NCI-H2107 treated with DMSO at 0.1 percent for 48 hours (cell line): Measurements from ENCODE around the gene PROK1.
"Not testable (repeated sequence)": the region's sequence is repeated elsewhere in the genome, so short reads cannot be mapped to it uniquely, and the experiment has no call there.

Source experiments
- DNase-seq: peaks from one replicate; lab custom pipeline; 2025; ENCODE audit not compliant: unreplicated experiment; lab: John Stamatoyannopoulos, UW

PROK1 gene

DNA sequence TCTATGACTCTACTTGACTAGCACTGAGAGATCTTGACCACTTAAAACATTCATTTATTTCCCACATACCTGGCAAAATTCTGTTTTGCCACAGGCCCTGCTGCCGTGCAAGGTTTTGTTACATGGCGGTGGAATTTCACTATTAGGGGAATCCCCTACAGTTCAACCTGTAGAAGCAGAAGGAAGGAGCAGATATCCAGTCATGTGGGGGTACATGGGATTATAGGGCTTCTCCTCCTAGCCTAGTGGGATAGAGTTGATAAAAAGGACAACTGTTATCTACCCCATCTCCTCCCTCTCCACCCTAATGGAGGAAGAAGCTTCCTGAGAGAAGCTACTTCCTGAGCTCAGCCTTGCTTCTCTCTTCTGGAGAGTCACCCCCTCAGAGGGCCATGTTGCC is 17.7 kb upstream of the PROK1 start:
- DNase-seq, result no peak

DNA sequence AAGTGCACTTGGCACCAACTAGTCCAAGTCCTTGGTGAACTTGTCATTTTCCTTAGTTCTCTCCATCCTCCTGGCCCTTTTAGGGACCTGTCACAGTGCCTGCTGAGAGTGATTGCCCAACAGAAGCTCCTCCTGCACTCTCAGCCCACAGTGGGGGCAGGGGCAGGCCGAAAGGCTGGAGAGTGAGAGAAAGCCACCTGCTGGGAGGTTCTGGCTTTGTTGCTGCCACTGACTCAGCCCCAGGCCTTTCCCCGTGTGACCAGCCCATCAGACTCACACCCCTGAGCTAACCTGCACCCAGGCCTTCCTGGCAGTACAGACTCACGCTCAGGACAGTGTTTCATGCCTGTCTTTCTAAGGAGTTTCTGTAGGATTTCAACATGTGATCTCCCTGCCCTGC is 17.1 kb upstream of the PROK1 start:
- DNase-seq, result no peak

DNA sequence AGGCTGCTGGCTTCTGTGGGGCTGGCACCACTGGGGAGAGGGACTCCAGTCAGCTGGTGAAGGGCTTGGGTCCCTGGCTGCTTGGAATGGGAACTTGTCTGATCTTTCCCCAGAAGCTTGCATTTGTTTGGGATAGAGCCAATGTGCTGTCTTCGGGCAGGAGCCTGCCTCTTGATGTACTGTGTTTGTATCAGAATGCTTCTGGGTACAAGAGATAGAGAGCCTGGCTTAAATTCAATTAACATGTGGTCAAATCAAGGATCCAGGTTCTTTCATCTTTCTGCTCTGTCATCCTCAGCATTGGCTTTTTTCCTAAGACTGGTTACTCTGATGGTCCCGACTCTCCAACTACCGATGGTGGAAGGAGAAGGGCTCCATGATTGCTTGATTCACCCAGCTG is 16.0 kb upstream of the PROK1 start:
- no peak for DNase-seq

DNA sequence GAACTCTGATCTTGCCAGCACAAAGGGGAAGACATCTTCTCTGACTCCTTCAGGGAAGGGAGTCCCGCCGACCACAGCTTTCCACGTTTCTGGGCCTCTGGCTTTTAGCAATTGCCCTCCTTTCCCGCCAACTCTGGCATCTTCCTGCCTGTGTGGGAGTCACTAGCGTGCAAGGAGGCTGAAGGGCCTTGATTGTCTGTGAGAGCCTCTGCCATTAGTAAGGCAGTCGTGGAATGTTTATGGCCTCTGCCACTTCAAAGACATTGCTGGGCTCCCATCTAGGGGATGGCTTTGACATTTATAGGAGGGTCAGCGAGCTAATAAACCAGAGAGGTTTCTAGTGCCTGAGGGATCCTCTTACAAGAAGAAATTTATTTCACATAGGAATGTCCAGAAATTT is 14.3 kb upstream of the PROK1 start:
- DNase-seq, result no peak

DNA sequence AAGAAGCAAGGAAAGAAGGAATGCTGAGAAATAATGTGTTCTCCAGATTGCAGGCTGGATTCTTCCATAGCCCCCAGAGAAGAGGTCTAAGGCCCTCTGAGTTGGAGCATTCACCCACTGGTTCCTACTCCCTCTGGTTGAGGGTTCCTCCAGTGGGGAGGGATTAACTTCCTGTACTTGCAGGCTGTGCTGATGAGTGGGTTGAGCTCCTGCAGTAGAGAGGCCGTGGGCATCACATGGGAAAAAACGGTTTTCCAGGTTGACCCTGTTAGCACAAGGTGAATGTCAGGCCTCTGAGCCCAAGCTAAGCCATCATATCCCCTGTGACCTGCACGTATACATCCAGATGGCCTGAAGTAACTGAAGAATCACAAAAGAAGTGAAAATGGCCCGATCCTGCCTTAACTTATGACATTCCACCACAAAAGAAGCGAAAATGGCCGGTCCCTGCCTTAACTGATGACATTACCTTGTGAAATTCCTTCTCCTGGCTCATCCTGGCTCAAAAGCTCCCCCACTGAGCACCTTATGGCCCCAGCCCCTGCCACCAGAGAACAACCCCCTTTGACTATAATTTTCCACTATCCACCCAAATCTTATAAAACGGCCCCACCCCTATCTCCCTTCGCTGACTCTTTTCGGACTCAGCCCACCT is 13.2 kb upstream of the PROK1 start:
- DNase-seq, result not testable (repeated sequence)

DNA sequence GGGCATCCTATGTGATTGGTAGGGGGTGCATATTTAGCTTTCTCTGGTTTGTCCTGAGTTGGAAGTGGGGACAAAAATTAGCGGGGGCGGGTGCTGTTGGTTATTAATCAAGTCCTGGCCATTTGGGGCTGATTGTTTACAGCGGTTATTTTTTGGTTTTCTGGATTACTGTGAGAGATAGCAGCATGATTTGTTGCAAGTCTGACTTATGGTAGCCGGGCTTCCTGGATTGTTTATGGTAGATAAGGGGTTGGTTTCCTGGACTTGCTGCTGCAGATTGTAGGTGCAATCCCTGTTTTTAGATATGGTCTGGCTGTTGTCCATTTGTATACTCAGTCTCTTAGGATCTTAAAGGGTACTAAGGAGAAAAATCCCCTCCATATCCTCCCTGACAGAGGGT is 12.1 kb upstream of the PROK1 start:
- DNase-seq, result no peak

DNA sequence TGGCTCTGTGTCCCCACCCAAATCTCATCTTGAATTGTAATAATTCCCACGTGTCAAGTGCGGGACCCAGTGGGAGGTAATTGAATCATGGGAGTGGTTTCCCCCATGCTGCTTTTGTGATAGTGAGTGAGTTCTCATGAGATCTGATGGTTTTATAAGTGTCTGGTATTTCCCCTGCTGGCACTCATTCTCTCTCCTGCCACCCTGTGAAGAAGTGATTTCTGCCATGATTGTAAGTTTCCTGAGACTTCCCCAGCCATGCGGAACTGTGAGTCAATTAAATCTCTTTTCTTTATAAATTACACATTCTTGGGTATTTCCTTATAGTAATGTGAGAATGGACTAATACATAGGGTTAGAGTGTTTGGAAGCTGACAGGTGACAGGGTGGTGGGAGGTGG is 11.1 kb upstream of the PROK1 start:
- not testable (repeated sequence) for DNase-seq

DNA sequence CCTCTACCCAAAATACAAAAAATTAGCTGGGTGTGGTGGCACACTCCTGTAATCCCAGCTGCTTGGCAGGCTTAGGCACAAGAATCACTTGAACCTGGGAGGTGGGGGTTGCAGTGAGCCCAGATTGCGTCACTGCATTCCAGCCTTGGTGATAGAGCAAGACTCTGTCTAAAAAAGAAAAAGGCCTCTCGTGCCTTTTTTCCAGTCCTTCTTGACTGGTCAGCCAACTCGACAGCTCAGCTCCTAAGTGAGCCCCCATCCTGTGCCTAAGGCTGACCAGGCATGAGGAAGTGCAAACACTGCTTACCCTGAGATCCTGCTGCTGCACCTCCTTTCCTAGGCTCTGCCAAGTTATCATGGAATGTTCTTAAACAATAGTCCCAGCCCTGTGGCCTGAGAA is 10.1 kb upstream of the PROK1 start:
- DNase-seq, result no peak

DNA sequence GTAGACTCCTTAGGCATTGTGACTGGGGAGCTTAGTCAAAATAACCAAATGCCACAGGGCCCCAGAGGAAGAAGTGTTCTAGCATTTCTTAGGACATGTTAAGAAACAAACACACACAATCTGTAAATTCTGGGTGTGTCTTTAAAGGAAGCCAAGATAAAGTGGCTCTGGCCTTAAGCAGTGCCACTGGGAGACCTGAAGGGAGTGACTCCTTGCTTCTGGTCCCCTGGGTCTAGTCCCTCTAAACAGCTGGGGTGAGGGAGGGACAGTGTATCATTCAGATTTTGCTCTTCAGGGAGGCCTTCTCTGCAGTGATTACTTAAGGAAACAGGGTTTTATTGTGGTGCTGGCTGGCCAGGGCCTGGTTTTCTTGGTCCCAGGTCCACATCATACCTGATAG is 9.1 kb upstream of the PROK1 start:
- no peak for DNase-seq

DNA sequence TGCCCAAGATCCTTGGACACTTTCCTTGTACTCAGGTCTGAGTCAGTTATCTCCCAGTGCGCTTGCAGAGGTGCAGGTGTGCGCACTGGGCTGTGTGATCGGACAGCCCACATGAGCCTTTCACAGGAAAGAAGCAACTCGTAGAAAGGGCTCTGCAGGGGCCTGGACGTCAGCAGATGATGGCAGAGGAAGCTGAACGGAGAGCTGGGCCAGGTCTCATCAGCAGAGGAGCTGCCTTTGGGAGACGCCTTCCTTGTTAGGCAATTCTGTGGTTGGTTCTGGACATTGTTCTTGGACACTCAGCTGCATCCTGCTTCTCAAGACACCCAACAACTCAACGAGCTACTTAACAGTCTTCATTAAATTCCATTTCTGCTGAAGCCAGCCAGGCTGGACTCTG is 7.5 kb upstream of the PROK1 start:
- no peak for DNase-seq

DNA sequence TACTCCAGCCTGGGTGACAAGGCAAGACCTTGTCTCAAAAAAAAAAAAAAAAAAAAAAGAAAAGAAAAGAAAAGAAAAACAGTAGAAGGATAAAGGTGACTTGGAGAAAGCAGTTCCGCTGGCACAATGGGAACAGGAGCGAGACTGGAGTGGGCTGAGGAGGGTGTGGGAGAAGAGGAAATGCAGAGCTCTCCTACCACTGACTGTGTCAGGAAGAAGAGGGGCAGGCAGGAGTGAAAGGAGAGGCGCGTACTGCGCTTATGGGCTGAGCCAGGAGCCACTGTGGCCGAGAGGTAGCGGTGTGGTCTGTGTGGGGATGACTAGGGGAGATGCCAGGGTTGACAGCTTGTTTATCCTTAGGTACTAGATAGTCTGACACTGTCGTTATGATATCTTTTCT is 6.4 kb upstream of the PROK1 start:
- DNase-seq, result no peak

DNA sequence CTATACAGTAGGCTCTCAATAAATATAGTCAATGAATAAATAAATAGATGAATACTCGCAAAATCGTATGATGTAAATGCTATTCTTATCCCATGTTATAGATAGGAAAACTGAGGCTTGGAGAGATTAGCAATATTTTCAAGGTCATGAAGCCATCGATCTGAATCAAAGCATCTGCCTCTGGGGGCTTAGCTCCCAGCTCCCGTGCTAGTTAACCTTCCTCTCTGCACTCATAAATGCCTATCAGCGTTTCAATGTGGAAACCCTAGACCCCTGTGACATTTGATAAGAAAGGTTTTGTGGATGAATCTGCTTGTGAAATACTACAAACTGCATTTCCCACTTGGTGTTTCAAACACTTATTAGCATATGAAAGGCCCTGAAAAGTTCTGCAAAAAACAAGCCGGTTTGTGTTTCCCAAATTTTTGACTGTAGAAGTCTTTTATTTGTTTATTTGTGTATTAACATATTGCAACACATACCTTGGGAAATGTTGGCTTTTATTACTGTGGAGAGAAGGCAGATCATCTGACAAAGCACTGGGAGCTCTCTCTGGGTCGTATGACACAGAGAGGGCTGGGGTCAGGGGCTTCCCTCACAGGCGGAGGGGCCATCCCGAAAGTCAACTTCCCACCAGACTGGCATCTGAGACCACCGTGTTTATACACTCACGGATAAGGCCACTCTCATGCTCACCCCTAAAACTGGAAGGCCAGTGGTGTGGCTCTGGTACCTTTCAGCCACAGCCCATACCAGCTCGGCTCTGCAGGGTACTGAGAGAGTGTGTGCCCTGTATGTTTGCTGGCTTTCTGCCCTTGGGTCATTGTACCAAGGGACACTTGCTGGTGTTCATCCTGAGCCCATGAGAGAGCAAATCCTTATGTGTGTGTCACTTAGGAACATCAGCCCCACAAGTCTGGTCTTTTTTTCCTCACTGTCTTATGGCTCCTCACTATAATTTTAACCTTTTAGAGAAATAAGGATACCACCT is 993 bp upstream of the PROK1 start:
- peak; percentile 11 for DNase-seq

DNA sequence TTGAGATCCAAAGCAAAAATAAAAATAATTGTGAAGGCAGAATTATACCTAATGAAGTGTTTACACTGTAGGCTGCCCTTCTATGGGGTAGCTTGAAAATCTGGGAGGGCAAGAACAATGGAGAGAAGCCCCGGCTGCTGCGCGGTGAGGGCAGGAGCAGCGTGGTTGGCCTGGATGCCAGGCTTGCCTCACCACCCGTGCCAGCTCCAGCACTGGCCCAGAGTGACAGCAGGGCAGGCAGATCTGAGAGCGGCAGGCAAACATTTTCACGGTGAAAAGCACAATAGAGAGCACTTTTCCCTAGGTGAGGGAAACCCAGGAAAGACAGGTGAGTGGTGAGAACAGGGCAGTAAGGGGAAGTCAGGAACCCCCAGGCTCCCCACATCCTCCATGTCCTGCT is 1.4 kb downstream of the PROK1 start:
- DNase-seq, result no peak

DNA sequence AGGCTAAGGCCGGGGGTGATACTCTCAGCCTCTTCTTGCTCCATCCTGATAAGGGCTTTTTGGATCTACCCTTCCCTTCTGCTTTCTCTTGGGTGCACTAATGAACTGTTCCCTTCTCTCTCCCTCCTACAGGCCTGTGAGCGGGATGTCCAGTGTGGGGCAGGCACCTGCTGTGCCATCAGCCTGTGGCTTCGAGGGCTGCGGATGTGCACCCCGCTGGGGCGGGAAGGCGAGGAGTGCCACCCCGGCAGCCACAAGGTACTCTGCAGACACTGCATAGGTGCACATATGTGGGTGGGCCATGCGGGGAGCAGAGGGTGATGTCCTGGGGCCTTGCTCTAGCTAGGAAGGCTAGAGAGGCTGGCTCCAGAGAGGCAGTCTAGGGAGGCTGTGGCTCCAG is 2.9 kb downstream of the PROK1 start:
- DNase-seq, result no peak

DNA sequence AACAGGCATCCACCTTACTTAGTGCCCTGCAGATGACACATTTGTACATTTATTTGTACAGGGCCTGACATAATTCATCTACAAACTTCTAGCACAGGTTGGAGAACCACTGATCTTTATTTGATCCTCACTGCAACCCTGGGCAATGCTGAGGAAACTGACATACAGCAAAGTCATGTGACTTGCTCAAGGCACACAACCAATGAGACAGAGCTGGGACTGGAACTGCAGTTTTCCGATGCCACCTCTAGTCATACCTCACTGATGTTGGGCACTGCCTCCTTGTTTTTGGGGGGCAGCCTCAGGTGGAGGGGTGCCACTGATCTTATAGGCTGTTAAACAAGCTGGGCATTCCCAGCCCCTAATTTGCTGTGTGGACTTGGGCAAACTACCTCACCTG is 3.4 kb downstream of the PROK1 start:
- no peak for DNase-seq

DNA sequence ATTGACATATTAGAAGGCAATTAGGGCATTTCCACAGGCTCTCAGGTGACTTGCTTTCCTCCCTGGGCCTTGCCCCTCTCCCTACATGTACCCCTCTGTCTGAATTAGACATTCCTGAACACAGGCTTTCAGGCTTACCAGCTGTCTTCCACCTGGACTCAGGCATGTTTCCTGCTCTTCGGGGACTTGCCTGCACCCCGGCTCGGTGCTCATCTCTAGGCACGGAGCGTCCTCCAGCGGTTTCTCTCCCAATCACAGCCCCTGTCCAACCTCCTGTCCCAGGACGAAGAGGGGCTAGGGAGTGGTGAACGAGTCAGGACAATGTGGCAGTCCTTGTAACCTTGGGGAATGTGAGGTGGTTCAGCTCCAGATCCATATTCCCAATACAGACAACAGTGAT is 4.2 kb downstream of the PROK1 start:
- DNase-seq, result no peak

DNA sequence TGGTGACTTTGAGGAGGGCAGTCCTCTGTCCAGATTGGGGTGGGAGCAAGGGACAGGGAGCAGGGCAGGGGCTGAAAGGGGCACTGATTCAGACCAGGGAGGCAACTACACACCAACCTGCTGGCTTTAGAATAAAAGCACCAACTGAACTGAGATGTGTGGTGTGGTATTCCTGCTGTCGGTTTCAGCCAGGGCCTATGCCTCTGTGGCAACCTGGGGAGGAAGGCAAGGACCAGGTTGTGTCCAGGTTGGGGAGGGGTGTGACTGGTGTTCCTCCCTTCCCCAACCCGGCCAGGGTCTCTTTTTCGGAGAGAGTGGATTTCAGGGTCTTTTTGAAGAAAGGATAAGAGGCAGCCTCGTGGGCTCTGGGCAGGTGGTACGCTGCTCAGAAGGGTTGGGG is 6.3 kb downstream of the PROK1 start:
- no peak for DNase-seq

DNA sequence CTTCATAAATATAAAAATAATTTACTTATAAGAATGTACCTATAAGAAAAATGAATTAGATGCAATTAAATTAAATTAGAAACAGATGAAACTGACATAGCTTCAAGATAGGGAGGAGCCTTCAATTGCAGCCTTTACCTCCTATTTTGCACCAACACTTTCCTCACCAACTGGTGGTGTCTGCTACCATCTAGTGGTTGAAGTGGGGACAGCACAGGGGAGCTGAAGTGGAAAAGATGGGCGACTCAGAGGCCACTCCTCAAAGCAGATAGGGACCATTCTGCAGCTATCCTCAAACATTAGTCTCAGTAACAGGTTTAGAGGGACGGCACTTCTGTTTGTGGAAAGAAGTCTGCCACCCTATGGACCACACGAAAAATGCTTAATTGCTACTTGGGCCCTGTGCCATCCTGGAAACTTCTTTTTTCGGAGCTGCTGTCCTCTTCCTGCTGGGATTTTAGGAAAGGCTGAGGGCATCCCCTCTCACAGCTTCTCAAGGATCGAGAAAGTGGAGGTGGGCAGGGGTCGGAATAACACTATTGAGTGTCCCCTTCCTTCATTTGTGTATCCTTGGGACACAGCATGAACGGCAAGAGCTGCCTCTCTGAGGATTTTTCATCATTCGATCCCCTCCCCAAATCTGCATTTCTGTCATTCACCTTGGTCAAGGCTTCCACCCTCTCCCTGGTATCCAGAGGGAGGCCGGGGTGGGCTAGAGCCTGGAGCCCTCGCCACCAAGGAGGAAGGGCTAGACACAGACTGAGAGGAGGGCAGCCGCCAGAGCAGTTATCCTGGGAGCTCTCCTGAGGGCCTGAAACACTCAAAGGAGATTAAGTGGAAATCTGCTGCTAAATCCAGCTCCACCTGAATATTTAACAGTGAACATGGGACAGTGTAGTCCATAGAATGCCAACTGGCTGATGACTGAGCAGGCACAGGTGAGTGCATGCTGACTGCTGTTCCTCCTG is 9.6 kb downstream of the PROK1 start:
- DNase-seq, result peak; percentile 74

DNA sequence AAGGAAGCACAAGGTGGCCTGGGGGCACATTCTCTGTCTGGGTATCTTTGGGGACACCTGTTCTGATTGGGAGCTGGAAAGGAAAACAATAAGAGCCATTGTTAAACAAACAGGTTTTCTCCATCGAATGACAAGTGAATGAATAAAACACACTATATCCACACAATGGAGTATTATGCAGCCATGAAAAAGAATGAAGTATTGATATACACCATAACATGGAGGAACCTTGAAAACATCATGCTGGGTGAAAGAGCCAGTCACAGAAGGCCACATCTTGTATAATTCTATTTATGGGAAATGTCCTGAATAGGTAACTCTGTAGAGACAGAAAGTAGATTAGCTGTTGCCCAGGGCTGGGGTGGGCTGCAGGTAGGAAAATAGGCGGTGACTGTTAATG is 11.1 kb downstream of the PROK1 start:
- DNase-seq, result no peak

DNA sequence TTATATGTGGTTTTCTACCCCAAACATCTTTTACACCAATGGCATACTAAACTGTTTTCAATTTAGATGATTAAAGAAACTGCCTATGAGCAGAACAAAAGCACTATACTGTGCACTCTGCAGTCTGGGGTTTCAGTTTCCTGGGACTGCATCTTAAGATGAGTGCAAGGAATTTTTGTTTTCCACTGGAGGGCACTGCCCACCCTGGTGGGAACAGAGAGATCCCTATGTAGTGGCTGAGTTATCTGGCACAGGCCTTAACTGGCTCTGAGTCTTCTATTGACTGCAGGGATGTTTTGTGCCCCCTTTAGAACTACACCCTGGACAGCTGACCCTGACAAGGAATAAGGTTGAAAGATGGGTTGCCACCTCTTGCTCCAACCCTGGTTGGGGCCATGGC is 12.0 kb downstream of the PROK1 start:
- no peak for DNase-seq

DNA sequence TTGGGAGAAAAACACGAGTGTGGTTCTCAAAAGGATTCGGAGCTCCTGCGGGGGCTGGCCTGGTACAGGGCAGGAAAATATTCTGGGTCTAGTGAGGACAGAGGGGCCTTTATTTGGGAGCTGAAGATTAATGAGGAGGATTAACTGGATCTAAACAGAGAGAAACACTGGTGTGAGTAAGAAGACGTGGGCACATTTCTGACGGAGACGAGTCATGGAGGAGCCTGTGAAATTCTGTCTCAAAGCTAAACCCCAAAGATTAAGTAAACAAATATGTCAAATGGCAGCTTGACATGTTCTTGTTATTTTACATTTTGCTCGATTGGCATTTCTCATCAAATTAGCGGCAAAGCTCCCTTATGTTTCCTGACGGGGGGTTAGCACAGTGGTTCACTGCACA is 12.8 kb downstream of the PROK1 start:
- no peak for DNase-seq
